Kidney (tissue), 14 donors: Measurements from ENCODE around the gene VWA8. TPM values are rescaled to one million over a fixed set of nuclear protein-coding genes. Genes with fewer than 3 reads are reported as not detected.

Experiments
- DNase-seq, 5 donors: peaks; one replicate each; pipeline ENCODE4 v3.0.0-alpha.2; 2013 to 2020
- FAIRE-seq: peaks from 2 replicates; lab custom pipeline; 2012; peaks lifted over from hg19 to GRCh38; lab: Jason Lieb, UNC
- H3K27ac ChIP-seq, 2 donors: one replicate each; pipeline ENCODE4 v1.7.0; 2013; ENCODE audit warnings: low read depth in 2 of 2, low read length in 2 of 2, inconsistent platforms in 1 of 2
- H3K27me3 ChIP-seq: one replicate; pipeline ENCODE4 v1.7.1; 2013; ENCODE audit warnings: low read length, inconsistent platforms; ENCODE audit not compliant: control insufficient read depth, insufficient read depth
- H3K36me3 ChIP-seq, 3 donors: one replicate each; pipeline versions ENCODE4 v1.7.0 to v1.7.1; 2013; ENCODE audit warnings: low read length in 3 of 3, control low read depth in 1 of 3, inconsistent platforms in 1 of 3; ENCODE audit not compliant: insufficient read depth in 3 of 3, control insufficient read depth in 2 of 3
- H3K4me1 ChIP-seq, 3 donors: one replicate each; pipeline versions ENCODE4 v1.7.0 to v1.7.1; 2013; ENCODE audit warnings: low read length in 3 of 3, inconsistent platforms in 1 of 3, low read depth in 1 of 3; ENCODE audit not compliant: control insufficient read depth in 2 of 3, insufficient read depth in 2 of 3
- H3K4me3 ChIP-seq, 3 donors: one replicate each; pipeline versions ENCODE4 v1.7.0 to v1.8.1; 2013; ENCODE audit warnings: low read length in 3 of 3, control low read depth in 1 of 3, inconsistent platforms in 1 of 3
- H3K9ac ChIP-seq, 3 donors: one replicate each; pipeline versions ENCODE4 v1.7.0 to v1.7.1; 2013; ENCODE audit warnings: low read length in 3 of 3, control low read depth in 1 of 3, inconsistent platforms in 1 of 3
- H3K9me3 ChIP-seq, 3 donors: one replicate each; pipeline versions ENCODE4 v1.7.0 to v1.7.1; 2013; ENCODE audit warnings: low read length in 3 of 3, control low read depth in 1 of 3, inconsistent platforms in 1 of 3; ENCODE audit not compliant: control insufficient read depth in 2 of 3, insufficient read depth in 1 of 3
- intact Hi-C: fragments of 100-400 bp; cut with DNase I; formaldehyde crosslinking; loops from one replicate; pipeline ENCODE4 v1.11.1; 2022
- polyA plus RNA-seq: library from polyadenylated mRNA; stranded (reverse); fragments of 350-450 nt; fragmentation: Illumina TruSeq; extraction: RNeasy Lipid Tissue Mini Kit (QIAGEN cat#74804); gene quantifications from one replicate; pipeline ENCODE4 v1.2.3, GENCODE V29; 2014; ENCODE audit warnings: low read depth, low replicate concordance; ENCODE audit not compliant: insufficient read depth
- total RNA-seq: library from RNA; stranded (reverse); fragmentation: NEBNext Ultra II Directional; extraction: Animal tissue kit (Norgen Biotek cat#: 25700); gene quantifications from one replicate; pipeline ENCODE4 v1.2.1, GENCODE V29; 2021
- TF ChIP-seq, protein P1 (sequence below): IDR thresholded peaks from 3 replicates; pipeline ENCODE4 v1.5.1; 2012; ENCODE audit warnings: mild to moderate bottlenecking, moderate library complexity, borderline replicate concordance; ENCODE audit not compliant: insufficient read depth; ENCODE audit errors: extremely low read depth
- donor health status: control.
- donor health status: control.
- donor health status: control.
- donor health status: control.
- donor health status: control.
- donor health status: DM: yes; HTN: yes; CAD: no.
- donor health status: Normal renal cell carcinoma (clear cell type).

VWA8 gene
- total and polyA plus RNA-seq, 2 donors from 2014 or later: 6.4 to 21.3 TPM

DNA sequence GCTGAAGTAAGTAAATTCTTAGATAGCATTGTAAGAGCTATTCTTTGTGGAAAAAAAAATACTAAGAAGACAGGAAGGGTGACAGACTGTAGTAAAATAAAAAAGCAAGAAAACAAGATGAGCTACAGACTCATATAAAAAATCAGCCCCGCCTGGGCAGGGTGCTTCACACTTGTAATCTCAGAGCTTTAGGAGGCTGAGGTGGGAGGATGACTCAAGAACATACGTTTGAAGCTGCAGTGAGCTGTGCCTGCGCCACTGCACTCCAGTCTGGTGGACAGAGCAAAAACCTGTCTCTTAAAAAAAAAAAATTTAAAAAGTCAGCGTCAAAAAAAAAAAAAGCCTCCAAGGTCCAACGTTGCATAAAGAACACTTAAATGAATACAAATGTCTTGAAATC lies 102.1 kb downstream of the VWA8 start:
- intact Hi-C loops: no loop called here
- FAIRE-seq: no peak
- H3K4me3 ChIP-seq: no peak overlapping the region

DNA sequence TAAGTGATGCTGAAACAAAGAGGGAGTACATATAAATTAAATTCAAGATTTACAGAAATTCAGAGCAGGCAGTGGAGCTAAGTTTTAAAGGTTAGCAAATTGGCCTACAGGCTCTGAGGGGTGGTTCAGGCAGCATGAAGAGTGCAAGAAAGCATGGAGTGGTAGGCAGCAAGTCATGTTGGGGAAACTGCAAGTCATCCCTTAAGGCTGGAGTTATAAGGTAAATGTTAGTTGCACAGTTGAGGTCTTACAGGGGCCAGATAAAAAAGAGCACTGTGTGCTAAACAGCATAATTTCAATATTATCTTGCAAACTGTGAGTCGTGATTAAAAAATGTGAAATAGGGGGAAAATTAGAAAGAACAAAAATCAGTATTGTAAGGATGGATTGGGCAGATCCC lies 106.2 kb downstream of the VWA8 start:
- intact Hi-C loops: no loop called here
- Histone ChIP-seq H3K4me1 (no peaks in the 10 kb centered on the region), H3K27me3 (no peaks in the 10 kb centered on the region), H3K27ac (no peak overlapping the region), H3K4me3 (no peak overlapping the region), H3K36me3 (no peaks in the 10 kb centered on the region), H3K9me3 (no peaks in the 10 kb centered on the region), H3K9ac (no peak overlapping the region)
- DNase-seq (no peak), FAIRE-seq (no peak)
- TF ChIP-seq, protein P1, sequence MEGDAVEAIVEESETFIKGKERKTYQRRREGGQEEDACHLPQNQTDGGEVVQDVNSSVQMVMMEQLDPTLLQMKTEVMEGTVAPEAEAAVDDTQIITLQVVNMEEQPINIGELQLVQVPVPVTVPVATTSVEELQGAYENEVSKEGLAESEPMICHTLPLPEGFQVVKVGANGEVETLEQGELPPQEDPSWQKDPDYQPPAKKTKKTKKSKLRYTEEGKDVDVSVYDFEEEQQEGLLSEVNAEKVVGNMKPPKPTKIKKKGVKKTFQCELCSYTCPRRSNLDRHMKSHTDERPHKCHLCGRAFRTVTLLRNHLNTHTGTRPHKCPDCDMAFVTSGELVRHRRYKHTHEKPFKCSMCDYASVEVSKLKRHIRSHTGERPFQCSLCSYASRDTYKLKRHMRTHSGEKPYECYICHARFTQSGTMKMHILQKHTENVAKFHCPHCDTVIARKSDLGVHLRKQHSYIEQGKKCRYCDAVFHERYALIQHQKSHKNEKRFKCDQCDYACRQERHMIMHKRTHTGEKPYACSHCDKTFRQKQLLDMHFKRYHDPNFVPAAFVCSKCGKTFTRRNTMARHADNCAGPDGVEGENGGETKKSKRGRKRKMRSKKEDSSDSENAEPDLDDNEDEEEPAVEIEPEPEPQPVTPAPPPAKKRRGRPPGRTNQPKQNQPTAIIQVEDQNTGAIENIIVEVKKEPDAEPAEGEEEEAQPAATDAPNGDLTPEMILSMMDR: no peak

More for the DNA sequence above, 102.1 kb downstream of the VWA8 start:
- TF ChIP-seq, protein P1: no peak
- Histone ChIP-seq H3K9ac (no peak overlapping the region), H3K4me1 (no peaks in the 10 kb centered on the region), H3K36me3 (no peaks in the 10 kb centered on the region), H3K27me3 (no peaks in the 10 kb centered on the region), H3K9me3 (no peaks in the 10 kb centered on the region), H3K27ac (no peak overlapping the region)
- DNase-seq: no peak

DNA sequence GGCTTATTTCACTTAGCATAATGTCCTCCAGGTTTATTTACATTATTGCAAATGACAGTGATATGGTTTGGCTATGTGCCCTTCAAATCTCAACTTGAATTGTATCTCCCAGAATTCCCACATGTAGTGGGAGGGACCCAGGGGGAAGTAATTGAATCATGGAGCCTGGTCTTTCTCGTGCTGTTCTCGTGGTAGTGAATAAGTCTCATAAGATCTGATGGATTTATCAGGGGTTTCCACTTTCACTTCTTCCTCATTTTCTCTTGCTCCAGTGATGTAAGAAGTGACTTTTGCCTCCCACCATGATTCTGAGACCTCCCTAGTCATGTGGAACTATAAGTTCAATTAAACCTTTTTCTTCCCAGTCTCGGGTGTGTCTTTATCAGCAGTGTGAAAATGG lies 109.6 kb downstream of the VWA8 start:
- FAIRE-seq (no peak), DNase-seq (no peak)
- H3K27ac ChIP-seq: no peak overlapping the region
- no peak overlapping the region for H3K9ac ChIP-seq
- TF ChIP-seq, protein P1: no peak
- H3K4me3 ChIP-seq: no peak overlapping the region
- H3K27me3 ChIP-seq: no peaks in the 10 kb centered on the region
- no peaks in the 10 kb centered on the region for H3K9me3 ChIP-seq
- intact Hi-C loops: no loop called here
- H3K36me3 ChIP-seq: no peaks in the 10 kb centered on the region
- no peaks in the 10 kb centered on the region for H3K4me1 ChIP-seq
